ENCODE results near the gene OTUD1. TPM values are rescaled to one million over a fixed set of nuclear protein-coding genes. Genes with fewer than 3 reads are reported as not detected.

OTUD1 gene
- total RNA-seq, 6 experiments from 2014 or later: 3.6 to 4.9 (median 4.0) TPM

DNA sequence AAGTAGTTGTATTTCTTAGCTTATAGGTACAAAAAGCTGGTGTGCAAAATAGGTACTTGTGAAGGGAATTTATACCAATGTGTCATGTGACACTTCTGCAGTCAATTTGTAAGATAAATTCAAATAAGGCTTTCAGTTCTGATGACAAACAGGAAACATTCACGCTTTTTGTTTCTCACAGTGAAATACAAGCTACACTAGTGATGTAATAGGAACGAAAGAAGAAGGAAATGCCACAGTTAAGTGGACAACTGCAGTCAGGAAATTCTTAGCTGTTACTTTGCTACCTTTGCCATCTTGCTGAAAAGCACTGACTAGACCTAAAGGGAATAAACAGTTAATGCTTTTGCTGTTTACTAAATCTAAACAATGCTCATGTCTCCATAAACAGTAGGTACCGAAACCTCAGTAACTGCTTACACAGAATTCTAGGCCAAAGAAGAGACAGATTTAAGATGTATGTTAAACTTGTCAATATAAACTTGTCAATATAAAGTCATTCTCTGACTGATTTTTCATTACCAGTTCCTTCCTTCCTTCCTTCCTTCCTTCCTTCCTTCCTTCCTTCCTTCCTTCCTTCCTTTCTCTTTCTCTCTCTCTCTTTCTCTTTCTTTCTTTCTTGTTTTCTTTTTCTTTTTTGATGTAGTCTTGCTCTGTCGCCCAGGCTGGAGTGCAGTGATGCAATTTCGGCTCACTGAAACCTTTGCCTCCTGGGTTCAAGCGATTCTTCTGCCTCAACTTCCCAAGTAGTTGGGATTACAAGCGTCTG is 10.1 kb downstream of the OTUD1 start:
- Mint-ChIP-seq H3K27ac (no peak overlapping the region), H3K9me3 (no peaks in the 10 kb centered on the region), H3K4me1 (ENCODE audit: low read depth) (no peaks in the 10 kb centered on the region), H3K27me3 (ENCODE audit: insufficient read depth) (no peaks in the 10 kb centered on the region; the same call in 1 of the 2 replicates), H3K36me3 (ENCODE audit: low read depth) (no peaks in the 10 kb centered on the region), H3K4me3 (no peak overlapping the region)
- no peak for DNase-seq
- TF ChIP-seq, protein P1, sequence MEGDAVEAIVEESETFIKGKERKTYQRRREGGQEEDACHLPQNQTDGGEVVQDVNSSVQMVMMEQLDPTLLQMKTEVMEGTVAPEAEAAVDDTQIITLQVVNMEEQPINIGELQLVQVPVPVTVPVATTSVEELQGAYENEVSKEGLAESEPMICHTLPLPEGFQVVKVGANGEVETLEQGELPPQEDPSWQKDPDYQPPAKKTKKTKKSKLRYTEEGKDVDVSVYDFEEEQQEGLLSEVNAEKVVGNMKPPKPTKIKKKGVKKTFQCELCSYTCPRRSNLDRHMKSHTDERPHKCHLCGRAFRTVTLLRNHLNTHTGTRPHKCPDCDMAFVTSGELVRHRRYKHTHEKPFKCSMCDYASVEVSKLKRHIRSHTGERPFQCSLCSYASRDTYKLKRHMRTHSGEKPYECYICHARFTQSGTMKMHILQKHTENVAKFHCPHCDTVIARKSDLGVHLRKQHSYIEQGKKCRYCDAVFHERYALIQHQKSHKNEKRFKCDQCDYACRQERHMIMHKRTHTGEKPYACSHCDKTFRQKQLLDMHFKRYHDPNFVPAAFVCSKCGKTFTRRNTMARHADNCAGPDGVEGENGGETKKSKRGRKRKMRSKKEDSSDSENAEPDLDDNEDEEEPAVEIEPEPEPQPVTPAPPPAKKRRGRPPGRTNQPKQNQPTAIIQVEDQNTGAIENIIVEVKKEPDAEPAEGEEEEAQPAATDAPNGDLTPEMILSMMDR (IDR thresholded peaks at IDR 0.05): no peak

DNA sequence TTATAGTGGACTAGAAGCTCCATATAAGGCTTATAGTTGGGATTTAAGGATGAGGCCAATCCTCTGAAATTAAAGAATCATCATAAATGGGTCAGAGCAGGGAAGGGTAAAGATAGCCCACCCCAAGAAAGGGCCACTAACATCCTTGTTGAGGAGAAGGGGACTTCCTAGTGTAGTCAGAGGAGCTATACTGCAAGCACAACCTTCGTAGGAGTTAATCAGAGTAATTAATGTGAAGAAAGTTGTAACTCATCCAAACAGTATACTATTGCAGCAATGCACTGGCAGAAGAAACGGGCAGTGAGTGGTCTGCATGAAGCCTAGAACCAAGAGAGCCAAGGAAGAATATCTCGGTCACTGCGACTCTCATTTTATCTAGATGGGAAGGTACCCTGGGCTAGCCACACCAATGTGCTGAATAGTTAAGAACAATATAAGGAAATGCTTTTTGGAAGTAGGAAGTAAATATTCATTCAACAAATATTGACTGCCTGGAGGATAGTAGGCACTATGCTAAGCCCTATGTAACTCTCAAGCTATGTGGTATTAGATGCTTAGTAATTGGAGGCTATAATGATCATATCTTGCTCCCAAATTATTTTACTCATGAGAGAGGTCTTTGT is 13.3 kb downstream of the OTUD1 start:
- Mint-ChIP-seq H3K36me3 (ENCODE audit: low read depth) (no peaks in the 10 kb centered on the region), H3K27me3 (ENCODE audit: insufficient read depth) (no peaks in the 10 kb centered on the region; the same call in 1 of the 2 replicates), H3K4me3 (no peak overlapping the region), H3K27ac (no peak overlapping the region), H3K4me1 (ENCODE audit: low read depth) (no peaks in the 10 kb centered on the region), H3K9me3 (no peaks in the 10 kb centered on the region)
- no peak for DNase-seq
- TF ChIP-seq, protein P1 (IDR thresholded peaks at IDR 0.05): no peak

DNA sequence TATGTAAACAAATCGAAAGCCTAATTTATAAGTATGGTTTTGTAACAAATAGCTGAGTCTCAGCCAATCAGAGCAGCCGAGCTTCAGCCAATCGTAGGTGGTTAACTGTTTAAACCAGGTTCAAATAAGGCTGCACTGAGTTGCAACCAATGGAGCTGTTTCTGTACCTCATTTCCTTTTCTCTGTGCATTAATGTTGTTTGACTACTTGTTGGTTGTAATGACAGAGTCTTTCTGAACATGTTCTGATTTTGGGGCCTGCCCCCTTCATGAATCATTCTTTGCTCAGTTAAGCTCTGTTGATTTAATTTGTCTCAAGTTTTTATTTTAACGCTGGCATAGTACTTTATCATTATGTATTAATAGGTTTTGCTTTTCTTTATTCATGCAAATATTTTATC is 14.6 kb downstream of the OTUD1 start:
- no peak for DNase-seq
- H3K4me1 Mint-ChIP-seq (ENCODE audit: low read depth): no peaks in the 10 kb centered on the region
- H3K27me3 Mint-ChIP-seq (ENCODE audit: insufficient read depth): no peaks in the 10 kb centered on the region; the same call in 1 of the 2 replicates
- H3K4me3 Mint-ChIP-seq: no peak overlapping the region
- no peaks in the 10 kb centered on the region for H3K36me3 Mint-ChIP-seq (ENCODE audit: low read depth)
- no peaks in the 10 kb centered on the region for H3K9me3 Mint-ChIP-seq
- no peak overlapping the region for H3K27ac Mint-ChIP-seq
- TF ChIP-seq, protein P1 (IDR thresholded peaks at IDR 0.05): no peak

DNA sequence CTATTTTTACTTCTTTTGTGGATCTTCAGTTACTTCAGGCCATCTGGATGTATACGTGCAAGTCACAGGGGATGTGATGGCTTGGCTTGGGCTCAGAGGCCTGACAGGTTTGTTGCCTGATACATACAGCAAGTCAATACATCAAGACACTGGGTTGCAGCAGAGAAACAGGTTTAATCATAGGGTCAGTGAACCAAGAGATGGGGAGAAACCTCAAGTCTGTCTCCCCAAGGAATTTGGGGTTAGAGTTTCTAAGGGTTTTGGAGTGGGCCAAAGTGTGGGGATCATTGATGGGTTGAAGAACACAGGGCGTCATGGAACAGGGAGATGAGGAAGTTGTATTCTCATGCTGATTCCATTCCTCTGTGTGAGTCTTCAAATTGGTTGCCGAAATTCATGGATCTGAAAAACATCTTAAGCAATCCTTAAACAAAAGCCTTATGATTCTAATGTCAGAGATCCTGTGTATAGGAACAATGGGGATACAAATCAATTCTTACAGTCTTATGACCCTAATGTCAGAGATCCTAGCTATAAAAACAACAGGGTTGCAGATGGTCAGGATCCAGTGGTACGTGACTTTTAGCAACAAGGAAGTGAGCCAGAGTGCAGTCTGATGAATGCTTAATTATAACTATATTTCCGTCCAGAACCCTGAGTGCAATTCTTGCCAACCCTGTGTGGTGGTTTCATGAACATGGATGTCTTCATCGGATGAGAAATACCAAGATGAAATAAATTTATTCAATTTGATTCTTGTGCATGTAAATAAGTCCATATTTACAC is 18.9 kb downstream of the OTUD1 start:
- H3K4me3 Mint-ChIP-seq: no peak overlapping the region
- H3K36me3 Mint-ChIP-seq (ENCODE audit: low read depth): no peaks in the 10 kb centered on the region
- peaks cover 8% of the 10 kb centered on the region for H3K27me3 Mint-ChIP-seq (ENCODE audit: insufficient read depth)
- TF ChIP-seq, protein P1 (IDR thresholded peaks at IDR 0.05): no peak
- no peak for DNase-seq
- H3K27ac Mint-ChIP-seq: no peak overlapping the region
- no peaks in the 10 kb centered on the region for H3K9me3 Mint-ChIP-seq
- H3K4me1 Mint-ChIP-seq (ENCODE audit: low read depth): no peaks in the 10 kb centered on the region

DNA sequence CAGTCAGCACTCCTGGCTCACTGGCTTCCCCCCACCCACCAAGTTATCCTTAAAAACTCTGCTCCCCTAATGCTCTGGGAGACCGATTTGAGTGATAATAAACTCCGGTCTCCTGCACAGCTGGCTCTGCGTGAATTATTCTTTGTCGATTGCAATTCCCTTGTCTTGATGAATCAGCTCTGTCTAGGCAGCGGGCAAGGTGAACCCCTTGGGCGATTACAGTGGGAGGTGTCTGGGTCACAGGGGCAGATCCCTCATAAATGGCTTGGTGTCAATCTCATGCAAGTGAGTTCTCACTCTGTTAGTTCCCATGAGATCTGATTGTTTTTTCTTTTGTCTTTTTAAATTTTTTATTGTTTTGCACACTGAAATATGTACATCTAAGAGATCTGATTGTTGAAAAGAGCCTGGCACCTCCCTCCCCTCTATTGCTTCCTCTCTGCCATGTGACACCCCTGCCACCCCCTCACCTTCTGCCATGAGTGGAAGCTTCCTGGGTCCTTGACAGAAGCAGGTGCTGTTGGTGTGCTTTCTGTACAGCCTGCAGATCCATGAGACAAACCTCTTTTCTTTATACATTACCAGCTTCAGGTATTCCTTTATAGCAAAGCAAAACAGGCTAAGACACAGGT is 20.5 kb downstream of the OTUD1 start:
- Mint-ChIP-seq H3K36me3 (ENCODE audit: low read depth) (no peaks in the 10 kb centered on the region), H3K27me3 (ENCODE audit: insufficient read depth) (peaks cover 8% of the 10 kb centered on the region), H3K4me1 (ENCODE audit: low read depth) (no peaks in the 10 kb centered on the region), H3K9me3 (no peaks in the 10 kb centered on the region), H3K4me3 (no peak overlapping the region), H3K27ac (no peak overlapping the region)
- TF ChIP-seq, protein P1 (IDR thresholded peaks at IDR 0.05): no peak
- DNase-seq: no peak

All from HFFc6 (cell line).